DND-41 (cell line): ENCODE measurements around the gene MBD6.

ENCODE experiments used
- ATAC-seq: fragments of 200-7000 bp; cut with Tn5 transposase; 3 replicates; pipeline ENCODE4 v1.9.1; 2021; ENCODE audit warnings: low read depth; ENCODE audit not compliant: insufficient read depth
- DNase-seq: peaks from one replicate; pipeline ENCODE4 v3.0.0-alpha.2; 2020
- H2AFZ ChIP-seq: 2 replicates; pipeline ENCODE4 v1.6.0; 2012; ENCODE audit warnings: low read depth, low read length
- H3K27ac ChIP-seq: 2 replicates; pipeline ENCODE4 v1.5.1; 2012; ENCODE audit warnings: low read length, inconsistent platforms
- H3K27me3 ChIP-seq: fragments of 200-600 bp; sonication (generic); 2 replicates; pipeline ENCODE4 v1.6.0; 2012; ENCODE audit warnings: low read length, mild to moderate bottlenecking, inconsistent platforms; ENCODE audit not compliant: insufficient read depth, poor library complexity
- H3K36me3 ChIP-seq: 2 replicates; pipeline ENCODE4 v1.5.1; 2012; ENCODE audit warnings: low read length, inconsistent platforms; ENCODE audit not compliant: insufficient read depth
- H3K4me1 ChIP-seq: 2 replicates; pipeline ENCODE4 v1.5.1; 2012; ENCODE audit warnings: mild to moderate bottlenecking, low read length; ENCODE audit not compliant: insufficient read depth
- H3K4me2 ChIP-seq: 2 replicates; pipeline ENCODE4 v1.6.0; 2012; ENCODE audit warnings: mild to moderate bottlenecking, moderate library complexity, low read length, inconsistent platforms; ENCODE audit not compliant: insufficient read depth
- H3K4me3 ChIP-seq, 2 experiments: fragments of 200-600 bp in 1 of 2; shearing (Covaris generic) in 1 of 2; 2 replicates each; pipeline ENCODE4 v1.5.1; 2012 to 2016; ENCODE audit warnings: inconsistent platforms in 2 of 2, low read length in 2 of 2, mild to moderate bottlenecking in 2 of 2, low read depth in 1 of 2, moderate library complexity in 1 of 2
- H3K79me2 ChIP-seq: 2 replicates; pipeline ENCODE4 v1.6.0; 2012; ENCODE audit warnings: low read length, inconsistent platforms; ENCODE audit not compliant: insufficient read depth
- H3K9ac ChIP-seq: 2 replicates; pipeline ENCODE4 v1.6.0; 2012; ENCODE audit warnings: low read depth, mild to moderate bottlenecking, inconsistent platforms, low read length, moderate library complexity
- H3K9me3 ChIP-seq: 2 replicates; pipeline ENCODE4 v1.5.1; 2012; ENCODE audit warnings: low read length, moderate library complexity, mild to moderate bottlenecking, inconsistent platforms; ENCODE audit not compliant: insufficient read depth, severe bottlenecking
- H4K20me1 ChIP-seq: 2 replicates; pipeline ENCODE4 v1.6.0; 2012; ENCODE audit warnings: low read length; ENCODE audit not compliant: insufficient read depth
- CTCF ChIP-seq: IDR thresholded peaks from 2 replicates; pipeline ENCODE4 v1.5.1; 2012; ENCODE audit warnings: borderline replicate concordance, low read length, moderate library complexity, mild to moderate bottlenecking; ENCODE audit not compliant: poor library complexity, severe bottlenecking; ENCODE audit errors: extremely low read depth
- EZH2 ChIP-seq: IDR thresholded peaks from 3 replicates; pipeline ENCODE4 v1.6.1; 2012; ENCODE audit warnings: borderline replicate concordance, low read depth, mild to moderate bottlenecking, moderate library complexity, low read length, inconsistent platforms; ENCODE audit not compliant: severe bottlenecking

MBD6 gene

GRCh38 chr12:57576613-57577160, 54.1 kb downstream of the MBD6 start:
- H3K27ac ChIP-seq: no peak overlapping the region
- H2AFZ ChIP-seq: no peak overlapping the region
- TF ChIP-seq CTCF (no peak), EZH2 (no peak)
- DNase-seq (no peak), ATAC-seq (no peak)
- no peaks in the 10 kb centered on the region for H3K9me3 ChIP-seq
- no peaks in the 10 kb centered on the region for H4K20me1 ChIP-seq
- H3K4me2 ChIP-seq: no peak overlapping the region
- no peak overlapping the region for H3K9ac ChIP-seq
- H3K27me3 ChIP-seq: peaks cover 24% of the 10 kb centered on the region
- no peaks in the 10 kb centered on the region for H3K36me3 ChIP-seq
- H3K4me1 ChIP-seq: no peaks in the 10 kb centered on the region
- no peaks in the 10 kb centered on the region for H3K79me2 ChIP-seq
- H3K4me3 ChIP-seq: no peak overlapping the region

- Histone ChIP-seq H3K79me2 (no peaks in the 10 kb centered on the region), H3K9ac (no peak overlapping the region), H3K27me3 (peaks cover 24% of the 10 kb centered on the region), H4K20me1 (no peaks in the 10 kb centered on the region), H3K36me3 (no peaks in the 10 kb centered on the region), H3K4me3 (no peak overlapping the region), H3K27ac (no peak overlapping the region), H3K4me2 (no peak overlapping the region), H3K4me1 (peaks cover 4% of the 10 kb centered on the region), H3K9me3 (no peaks in the 10 kb centered on the region), H2AFZ (no peak overlapping the region)
- TF ChIP-seq CTCF: no peak
- no peak for TF ChIP-seq EZH2
- DNase-seq (no peak), ATAC-seq (no peak)
Observed at GRCh38 chr12:57577981-57578758, 55.5 kb downstream of the MBD6 start.

- TF ChIP-seq EZH2: no peak
- no peak for TF ChIP-seq CTCF
- Histone ChIP-seq H3K9ac (no peak overlapping the region), H3K36me3 (no peaks in the 10 kb centered on the region), H3K27me3 (peaks cover 24% of the 10 kb centered on the region), H2AFZ (no peak overlapping the region), H3K9me3 (no peaks in the 10 kb centered on the region), H3K4me2 (no peak overlapping the region), H4K20me1 (no peaks in the 10 kb centered on the region), H3K4me1 (peaks cover 5% of the 10 kb centered on the region), H3K4me3 (no peak overlapping the region), H3K79me2 (no peaks in the 10 kb centered on the region), H3K27ac (no peak overlapping the region)
- DNase-seq (no peak), ATAC-seq (no peak)
Observed at GRCh38 chr12:57579011-57579410, 56.4 kb downstream of the MBD6 start.
